ENCODE data around the gene MYOZ2. TPM values are rescaled to one million over a fixed set of nuclear protein-coding genes. Genes with fewer than 3 reads are reported as not detected.

Gene MYOZ2
- total RNA-seq, 1 donor from 2014 or later = not detected

- no peak for DNase-seq (ENCODE audit: low spot score)
- H3K27me3 Mint-ChIP-seq (ENCODE audit: insufficient read depth, low read depth) = peaks cover 2% of the 10 kb centered on the region
- no peak overlapping the region for H3K9ac ChIP-seq
Observed at GRCh38 chr4:119209586-119209985, 74.0 kb downstream of the MYOZ2 start.

GRCh38 chr4:119210775-119211174 lies 75.1 kb downstream of the MYOZ2 start:
- Histone ChIP-seq H3K4me3 (no peak overlapping the region), H3K9me3 (ENCODE audit: low read depth) (no peaks in the 10 kb centered on the region), H3K27me3 (peaks cover 16% of the 10 kb centered on the region), H2AFZ (replicated peaks) (no peak overlapping the region), H3F3A (ENCODE audit: low read depth) (peaks cover 17% of the 10 kb centered on the region), H3K9ac (no peak overlapping the region), H3K79me2 (ENCODE audit: low read depth) (peaks cover 23% of the 10 kb centered on the region), H3K36me3 (no peaks in the 10 kb centered on the region), H3K4me1 (peaks cover 17% of the 10 kb centered on the region), H3K4me2 (no peak overlapping the region), H4K20me1 (ENCODE audit: low read depth) (no peaks in the 10 kb centered on the region), H3K27ac (no peak overlapping the region)
- H3K27ac Mint-ChIP-seq = no peak overlapping the region
- peak overlapping the region; percentile 94 for H3K4me3 Mint-ChIP-seq
- no peaks in the 10 kb centered on the region for H3K36me3 Mint-ChIP-seq
- no peak for DNase-seq (ENCODE audit: low spot score)
- peaks cover 2% of the 10 kb centered on the region for H3K27me3 Mint-ChIP-seq (ENCODE audit: insufficient read depth, low read depth)
- H3K9me3 Mint-ChIP-seq = no peaks in the 10 kb centered on the region
- peaks cover 5% of the 10 kb centered on the region for H3K4me1 Mint-ChIP-seq
- TF ChIP-seq CTCF (IDR thresholded peaks at IDR 0.05) (no peak), EZH2phosphoT487 (IDR thresholded peaks at IDR 0.05) (no peak), EZH2 (IDR thresholded peaks at IDR 0.05) (no peak)

More at GRCh38 chr4:119209586-119209985, 74.0 kb downstream of the MYOZ2 start:
- Histone ChIP-seq H3K4me2 (no peak overlapping the region), H3K4me1 (peaks cover 14% of the 10 kb centered on the region), H3K27me3 (peaks cover 16% of the 10 kb centered on the region), H3K27ac (no peak overlapping the region), H3F3A (ENCODE audit: low read depth) (peaks cover 17% of the 10 kb centered on the region), H3K9me3 (ENCODE audit: low read depth) (no peaks in the 10 kb centered on the region), H3K79me2 (ENCODE audit: low read depth) (peaks cover 11% of the 10 kb centered on the region), H2AFZ (replicated peaks) (no peak overlapping the region), H3K36me3 (no peaks in the 10 kb centered on the region), H3K4me3 (no peak overlapping the region), H4K20me1 (ENCODE audit: low read depth) (no peaks in the 10 kb centered on the region)
- Mint-ChIP-seq H3K4me3 (no peak overlapping the region), H3K9me3 (no peaks in the 10 kb centered on the region), H3K36me3 (no peaks in the 10 kb centered on the region), H3K4me1 (peaks cover 3% of the 10 kb centered on the region), H3K27ac (no peak overlapping the region)
- TF ChIP-seq CTCF (IDR thresholded peaks at IDR 0.05) = no peak
- TF ChIP-seq EZH2phosphoT487 (IDR thresholded peaks at IDR 0.05) = no peak
- TF ChIP-seq EZH2 (IDR thresholded peaks at IDR 0.05) = no peak

GRCh38 chr4:119211867-119212233 lies 76.2 kb downstream of the MYOZ2 start:
- no peak for TF ChIP-seq EZH2 (IDR thresholded peaks at IDR 0.05)
- no peak for TF ChIP-seq CTCF (IDR thresholded peaks at IDR 0.05)
- TF ChIP-seq EZH2phosphoT487 (IDR thresholded peaks at IDR 0.05) = no peak
- Histone ChIP-seq H3K27me3 (peaks cover 16% of the 10 kb centered on the region), H3K9me3 (ENCODE audit: low read depth) (no peaks in the 10 kb centered on the region), H3K4me1 (peaks cover 10% of the 10 kb centered on the region), H3F3A (ENCODE audit: low read depth) (peaks cover 17% of the 10 kb centered on the region), H2AFZ (replicated peaks) (peak overlapping the region; percentile 93), H3K4me2 (peak overlapping the region; percentile 74), H3K9ac (peak overlapping the region; percentile 84), H4K20me1 (ENCODE audit: low read depth) (no peaks in the 10 kb centered on the region), H3K4me3 (peak overlapping the region; percentile 67), H3K27ac (no peak overlapping the region), H3K36me3 (no peaks in the 10 kb centered on the region), H3K79me2 (ENCODE audit: low read depth) (peaks cover 30% of the 10 kb centered on the region)
- DNase-seq (ENCODE audit: low spot score) = no peak
- Mint-ChIP-seq H3K36me3 (no peaks in the 10 kb centered on the region), H3K27ac (peak overlapping the region; percentile 98), H3K4me1 (peaks cover 5% of the 10 kb centered on the region), H3K27me3 (ENCODE audit: insufficient read depth, low read depth) (peaks cover 2% of the 10 kb centered on the region), H3K4me3 (peak overlapping the region; percentile 94), H3K9me3 (no peaks in the 10 kb centered on the region)
